ENCODE measurements around the gene SPP1. TPM values are rescaled to one million over a fixed set of nuclear protein-coding genes. Genes with fewer than 3 reads are reported as not detected.
"Not testable (repeated sequence)": the region's sequence is repeated elsewhere in the genome, so short reads cannot be mapped to it uniquely, and the experiment has no call there.

Gene SPP1
- total RNA-seq: 1 to 10 TPM in 1 of 2 donors, under 1 TPM in 1; 0.21 to 7.3 TPM

DNA sequence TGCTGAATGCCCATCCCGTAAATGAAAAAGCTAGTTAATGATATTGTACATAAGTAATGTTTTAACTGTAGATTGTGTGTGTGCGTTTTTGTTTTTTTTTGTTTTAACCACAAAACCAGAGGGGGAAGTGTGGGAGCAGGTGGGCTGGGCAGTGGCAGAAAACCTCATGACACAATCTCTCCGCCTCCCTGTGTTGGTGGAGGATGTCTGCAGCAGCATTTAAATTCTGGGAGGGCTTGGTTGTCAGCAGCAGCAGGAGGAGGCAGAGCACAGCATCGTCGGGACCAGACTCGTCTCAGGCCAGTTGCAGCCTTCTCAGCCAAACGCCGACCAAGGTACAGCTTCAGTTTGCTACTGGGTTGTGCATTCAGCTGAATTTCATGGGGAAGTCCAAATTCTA is at the start of gene SPP1:
TSS of gene SPP1 (plus strand) at position 249 of the 400 bp plus-strand sequence. CDS start 1,182 bp downstream, outside the sequence.
- H3K36me3 Mint-ChIP-seq (ENCODE audit: low read depth): no peaks in the 10 kb centered on the region
- peak; percentile 34 for ATAC-seq (replicated peaks)
- no peaks in the 10 kb centered on the region for H3K9me3 Mint-ChIP-seq
- H3K27ac Mint-ChIP-seq: no peak within 1 kb of the TSS
- H3K27me3 Mint-ChIP-seq: peaks cover 39% of the 10 kb centered on the region
- H3K4me1 Mint-ChIP-seq: peaks cover 6% of the 10 kb centered on the region
- H3K4me3 Mint-ChIP-seq: peak within 1 kb of the TSS; percentile 27

DNA sequence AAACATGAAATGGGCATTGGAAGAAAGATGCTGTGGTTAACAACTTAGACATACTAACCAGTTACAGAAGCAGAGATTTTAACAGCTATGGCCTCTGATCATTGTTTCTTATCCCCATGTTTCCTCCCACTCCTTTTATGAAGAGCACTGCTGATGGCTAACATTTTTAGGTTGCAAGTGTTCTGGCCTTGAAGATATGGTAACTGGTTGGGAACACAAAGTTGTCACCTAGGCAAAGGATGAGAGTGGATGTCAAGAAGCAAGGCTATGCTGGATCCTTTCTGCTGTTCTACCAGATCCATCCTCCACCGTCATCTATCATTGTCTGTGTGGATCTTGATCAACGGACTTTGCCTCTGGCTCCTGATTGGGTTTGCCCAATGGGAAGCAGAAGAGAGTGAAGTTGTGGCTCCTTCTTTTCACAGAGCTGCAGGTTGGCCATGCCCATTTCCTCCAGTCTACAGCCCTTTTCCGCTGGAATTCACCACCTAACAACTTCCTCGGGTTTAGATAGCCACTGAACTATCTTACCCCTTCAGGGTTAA is 48.9 kb upstream of the SPP1 start:
- Mint-ChIP-seq H3K4me1 (no peaks in the 10 kb centered on the region), H3K4me3 (no peak overlapping the region), H3K27ac (no peak overlapping the region), H3K9me3 (peaks cover 7% of the 10 kb centered on the region), H3K27me3 (peaks cover 18% of the 10 kb centered on the region), H3K36me3 (ENCODE audit: low read depth) (no peaks in the 10 kb centered on the region)
- no peak for ATAC-seq (replicated peaks)

DNA sequence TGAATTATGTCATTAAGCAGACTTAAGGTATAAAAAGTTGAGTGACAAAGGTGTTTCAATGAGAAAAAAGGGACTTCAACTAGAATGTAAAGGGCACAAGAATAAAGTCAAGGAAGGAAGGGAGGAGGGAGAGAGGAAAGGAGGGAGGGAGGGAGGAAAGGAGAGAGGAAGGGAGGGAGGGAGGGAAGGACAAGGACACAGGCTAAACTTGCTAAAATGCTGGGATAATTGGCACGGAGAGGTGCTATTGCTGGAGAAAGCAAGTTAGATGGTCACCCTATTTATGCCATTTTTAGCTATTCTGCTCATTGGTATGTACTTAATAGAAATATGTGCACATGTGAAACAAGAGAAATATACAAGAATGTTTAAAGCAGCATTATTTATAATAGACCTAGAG is 44.9 kb upstream of the SPP1 start:
- Mint-ChIP-seq H3K4me1 (no peaks in the 10 kb centered on the region), H3K9me3 (peaks cover 8% of the 10 kb centered on the region), H3K27ac (no peak overlapping the region), H3K36me3 (ENCODE audit: low read depth) (no peaks in the 10 kb centered on the region), H3K4me3 (no peak overlapping the region), H3K27me3 (peaks cover 20% of the 10 kb centered on the region)
- no peak for ATAC-seq (replicated peaks)

DNA sequence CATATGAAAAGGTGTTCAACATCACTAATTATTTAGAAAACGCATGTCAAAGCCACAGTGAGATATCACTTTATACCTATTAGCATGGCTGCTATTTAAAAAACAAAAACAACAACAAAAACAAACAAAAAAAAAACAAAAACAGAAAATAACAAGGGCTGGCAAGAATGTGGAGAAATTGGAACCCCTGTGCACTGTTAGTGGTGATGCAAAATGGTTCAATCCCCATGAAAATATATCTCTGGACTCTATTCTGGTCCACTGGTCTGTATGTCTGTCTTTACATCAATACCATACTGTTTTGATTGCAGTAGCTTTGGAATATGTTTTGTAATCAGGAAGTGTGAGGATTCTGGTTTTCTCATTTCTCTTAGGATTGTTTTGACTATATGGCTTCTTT is 43.6 kb upstream of the SPP1 start:
- H3K9me3 Mint-ChIP-seq: peaks cover 8% of the 10 kb centered on the region
- no peak overlapping the region for H3K27ac Mint-ChIP-seq
- H3K36me3 Mint-ChIP-seq (ENCODE audit: low read depth): no peaks in the 10 kb centered on the region
- H3K4me1 Mint-ChIP-seq: no peaks in the 10 kb centered on the region
- ATAC-seq (replicated peaks): no peak
- H3K27me3 Mint-ChIP-seq: peaks cover 20% of the 10 kb centered on the region
- H3K4me3 Mint-ChIP-seq: no peak overlapping the region

DNA sequence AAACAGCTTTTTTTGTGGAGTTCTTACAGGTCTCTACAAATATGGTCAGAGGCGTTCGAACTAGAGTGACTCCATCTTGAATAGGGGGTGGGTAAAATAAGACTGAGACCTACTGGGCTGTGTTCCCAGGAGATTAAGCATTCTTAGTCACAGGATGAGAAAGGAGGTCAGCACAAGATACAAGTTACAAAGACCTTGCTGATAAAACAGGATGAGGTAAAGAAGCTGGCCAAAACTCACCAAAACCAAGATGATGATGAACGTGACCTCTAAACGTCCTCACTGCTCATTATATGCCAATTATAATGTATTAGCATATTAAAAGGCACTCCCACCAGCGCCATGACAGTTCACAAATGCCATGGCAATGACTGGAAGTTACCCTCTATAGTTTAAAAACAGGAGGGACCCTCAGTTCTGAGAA is 42.8 kb upstream of the SPP1 start:
- Mint-ChIP-seq H3K27ac (no peak overlapping the region), H3K9me3 (peaks cover 8% of the 10 kb centered on the region), H3K4me1 (no peaks in the 10 kb centered on the region), H3K4me3 (no peak overlapping the region), H3K27me3 (peaks cover 21% of the 10 kb centered on the region), H3K36me3 (ENCODE audit: low read depth) (no peaks in the 10 kb centered on the region)
- no peak for ATAC-seq (replicated peaks)

DNA sequence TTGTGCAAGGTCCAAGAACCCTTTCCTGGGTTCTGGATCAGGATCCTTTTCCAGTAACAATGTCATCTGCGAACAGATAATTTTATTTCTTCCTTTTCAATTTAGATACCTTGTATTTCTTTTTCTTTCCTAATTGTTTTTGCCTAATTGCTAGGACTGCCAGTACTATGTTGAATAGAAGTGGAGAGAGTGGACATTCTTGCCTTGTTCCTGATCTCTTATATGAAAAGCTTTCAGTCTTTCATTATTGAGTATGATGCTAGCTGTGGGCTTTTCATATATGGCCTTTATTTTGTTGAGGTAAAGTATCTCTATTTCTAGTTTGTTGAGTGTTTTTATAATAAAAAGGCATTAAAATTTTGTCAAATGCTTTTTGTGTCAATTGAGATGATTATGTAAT is 42.2 kb upstream of the SPP1 start:
- H3K4me1 Mint-ChIP-seq: no peaks in the 10 kb centered on the region
- no peaks in the 10 kb centered on the region for H3K36me3 Mint-ChIP-seq (ENCODE audit: low read depth)
- peaks cover 8% of the 10 kb centered on the region for H3K9me3 Mint-ChIP-seq
- H3K4me3 Mint-ChIP-seq: no peak overlapping the region
- H3K27me3 Mint-ChIP-seq: peaks cover 24% of the 10 kb centered on the region
- H3K27ac Mint-ChIP-seq: no peak overlapping the region
- ATAC-seq (replicated peaks): no peak

DNA sequence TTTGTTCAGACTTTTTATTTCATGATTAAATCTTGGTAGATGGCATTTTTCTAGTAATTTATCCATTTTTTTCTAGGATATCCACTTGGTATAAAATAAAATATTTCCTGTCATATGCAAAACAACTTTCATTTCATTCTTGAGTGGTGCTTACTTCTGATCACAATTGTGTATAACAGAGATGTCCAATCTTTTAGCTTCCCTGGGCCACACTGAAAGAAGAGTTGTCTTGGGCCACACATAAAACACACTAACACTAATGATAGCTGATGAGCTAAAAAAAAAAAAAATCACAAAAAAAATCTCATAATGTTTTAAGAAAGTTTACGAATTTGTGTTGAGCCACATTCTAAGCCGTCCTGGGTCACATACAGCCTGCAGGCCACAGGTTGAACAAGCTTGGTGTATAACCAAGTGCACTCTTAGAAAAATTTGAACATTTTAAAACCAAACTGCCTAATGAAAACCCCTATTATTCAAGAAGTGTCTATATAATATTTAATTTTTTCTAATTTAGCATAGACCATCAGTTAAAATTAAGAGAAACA is 41.3 kb upstream of the SPP1 start:
- no peak overlapping the region for H3K4me3 Mint-ChIP-seq
- peaks cover 20% of the 10 kb centered on the region for H3K27me3 Mint-ChIP-seq
- H3K4me1 Mint-ChIP-seq: no peaks in the 10 kb centered on the region
- ATAC-seq (replicated peaks): no peak
- H3K36me3 Mint-ChIP-seq (ENCODE audit: low read depth): no peaks in the 10 kb centered on the region
- no peak overlapping the region for H3K27ac Mint-ChIP-seq
- H3K9me3 Mint-ChIP-seq: peaks cover 8% of the 10 kb centered on the region

DNA sequence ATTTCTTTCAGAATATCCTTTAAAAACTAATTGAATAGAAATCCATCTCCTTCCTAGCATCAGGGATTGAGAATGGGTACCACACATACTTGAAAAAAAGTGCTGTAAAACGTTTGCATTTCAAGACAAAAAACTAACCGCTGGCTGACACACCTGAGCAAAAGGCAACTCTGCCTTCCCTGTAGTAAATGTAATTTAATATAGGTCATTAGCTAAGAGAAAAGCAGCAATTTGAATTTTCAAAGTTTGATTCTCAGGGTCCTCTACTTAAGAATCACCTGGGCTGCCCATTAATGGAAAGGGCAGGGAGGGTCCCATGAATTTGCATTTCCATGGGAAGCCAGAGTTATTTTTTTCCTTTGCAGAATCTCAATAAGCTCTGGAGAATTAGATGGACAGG is 40.5 kb upstream of the SPP1 start:
- Mint-ChIP-seq H3K4me3 (no peak overlapping the region), H3K4me1 (no peaks in the 10 kb centered on the region), H3K27ac (no peak overlapping the region), H3K36me3 (ENCODE audit: low read depth) (no peaks in the 10 kb centered on the region), H3K27me3 (peaks cover 20% of the 10 kb centered on the region), H3K9me3 (peaks cover 8% of the 10 kb centered on the region)
- no peak for ATAC-seq (replicated peaks)

DNA sequence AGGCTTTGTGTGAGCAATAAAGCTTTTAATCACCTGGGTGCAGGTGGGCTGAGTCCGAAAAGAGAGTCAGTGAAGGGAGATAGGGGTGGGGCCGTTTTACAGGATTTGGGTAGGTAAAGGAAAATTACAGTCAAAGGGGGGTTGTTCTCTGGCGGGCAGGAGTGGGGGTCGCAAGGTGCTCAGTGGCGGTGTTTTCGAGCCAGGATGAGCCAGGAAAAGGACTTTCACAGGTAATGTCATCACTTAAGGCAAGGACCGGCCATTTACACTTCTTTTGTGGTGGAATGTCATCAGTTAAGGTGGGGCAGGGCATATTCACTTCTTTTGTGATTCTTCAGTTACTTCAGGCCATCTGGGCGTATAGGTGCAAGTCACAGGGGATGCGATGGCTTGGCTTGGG is 39.6 kb upstream of the SPP1 start:
- not testable (repeated sequence) for H3K9me3 Mint-ChIP-seq; ATAC-seq (replicated peaks); H3K36me3 Mint-ChIP-seq (ENCODE audit: low read depth); H3K4me1 Mint-ChIP-seq; H3K4me3 Mint-ChIP-seq; H3K27ac Mint-ChIP-seq
- H3K27me3 Mint-ChIP-seq: peaks cover 14% of the 10 kb centered on the region

DNA sequence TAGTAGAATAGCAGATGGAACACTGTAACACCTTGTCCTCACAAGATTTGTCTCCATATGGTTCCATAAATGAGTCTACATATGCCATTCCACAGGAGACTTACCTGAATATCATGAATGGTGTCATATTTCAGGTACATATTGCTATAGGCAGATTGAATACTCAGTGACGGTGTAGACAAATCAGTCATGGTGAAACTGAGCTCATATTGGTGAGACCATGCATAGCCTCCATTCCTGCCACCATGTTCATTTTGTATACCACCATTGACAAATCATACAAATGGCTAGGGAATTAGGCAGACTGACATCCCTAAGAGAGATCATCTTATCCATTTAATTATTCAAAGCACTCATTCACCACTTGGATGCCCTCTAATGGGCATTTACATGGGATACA is 38.0 kb upstream of the SPP1 start:
- H3K27ac Mint-ChIP-seq: no peak overlapping the region
- ATAC-seq (replicated peaks): no peak
- no peaks in the 10 kb centered on the region for H3K9me3 Mint-ChIP-seq
- H3K4me3 Mint-ChIP-seq: no peak overlapping the region
- no peaks in the 10 kb centered on the region for H3K36me3 Mint-ChIP-seq (ENCODE audit: low read depth)
- no peaks in the 10 kb centered on the region for H3K4me1 Mint-ChIP-seq
- peaks cover 7% of the 10 kb centered on the region for H3K27me3 Mint-ChIP-seq

DNA sequence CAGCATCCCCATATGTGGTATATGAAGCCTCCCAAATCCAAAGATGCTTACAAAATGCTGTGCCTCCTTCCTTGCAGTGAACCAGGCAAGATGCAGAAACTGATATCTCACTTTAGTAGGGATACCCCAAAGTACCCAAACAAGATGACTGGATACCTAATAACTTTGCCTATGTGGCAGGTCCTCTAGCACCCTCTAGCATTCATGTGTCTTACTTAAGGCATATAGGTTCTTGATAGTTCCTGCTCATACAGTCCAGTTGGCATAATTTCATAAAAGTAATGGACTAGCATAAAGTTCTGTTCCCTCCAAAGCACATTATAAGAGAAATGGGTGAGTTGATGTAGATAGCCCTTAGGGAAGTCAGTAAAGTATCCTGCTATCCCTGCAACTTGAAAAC is 36.8 kb upstream of the SPP1 start:
- ATAC-seq (replicated peaks): no peak
- Mint-ChIP-seq H3K9me3 (no peaks in the 10 kb centered on the region), H3K27ac (no peak overlapping the region), H3K4me3 (no peak overlapping the region), H3K36me3 (ENCODE audit: low read depth) (no peaks in the 10 kb centered on the region), H3K27me3 (peaks cover 7% of the 10 kb centered on the region), H3K4me1 (no peaks in the 10 kb centered on the region)

DNA sequence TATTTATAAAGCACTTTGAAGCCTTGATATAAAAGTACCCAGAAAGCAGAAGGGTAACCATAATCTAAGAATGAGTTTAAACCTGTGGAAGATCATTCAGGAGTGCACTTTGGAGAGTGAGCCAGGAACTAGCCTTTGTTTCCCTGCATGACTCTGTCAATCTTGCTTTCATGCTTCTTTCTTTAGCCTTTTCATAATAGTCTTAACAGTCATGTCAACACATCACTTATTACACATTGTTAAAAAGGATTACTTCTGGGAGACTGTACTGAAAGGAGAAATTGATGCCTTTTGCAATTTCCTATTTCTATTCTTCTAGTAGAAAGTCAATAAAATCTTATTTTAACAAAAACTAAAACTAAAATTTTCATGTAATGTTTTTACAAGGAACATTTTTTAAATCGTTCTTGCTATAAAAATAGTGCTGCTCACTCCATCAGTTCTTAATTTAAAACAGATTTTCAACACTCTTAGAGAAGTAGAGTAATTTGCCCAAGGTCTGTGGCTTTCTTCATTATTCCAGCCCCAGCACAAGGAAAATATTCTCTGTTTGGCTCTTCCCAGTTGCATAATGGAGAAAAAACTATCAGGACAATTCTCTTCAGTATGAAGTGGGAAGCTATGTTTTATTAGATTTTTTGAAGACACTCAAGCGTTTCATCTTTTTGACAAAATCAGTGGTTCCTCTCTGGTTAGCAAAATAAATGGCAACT is 35.4 kb upstream of the SPP1 start:
- Mint-ChIP-seq H3K27me3 (peaks cover 7% of the 10 kb centered on the region), H3K9me3 (no peaks in the 10 kb centered on the region), H3K4me1 (no peaks in the 10 kb centered on the region), H3K36me3 (ENCODE audit: low read depth) (no peaks in the 10 kb centered on the region), H3K27ac (no peak overlapping the region), H3K4me3 (no peak overlapping the region)
- no peak for ATAC-seq (replicated peaks)

DNA sequence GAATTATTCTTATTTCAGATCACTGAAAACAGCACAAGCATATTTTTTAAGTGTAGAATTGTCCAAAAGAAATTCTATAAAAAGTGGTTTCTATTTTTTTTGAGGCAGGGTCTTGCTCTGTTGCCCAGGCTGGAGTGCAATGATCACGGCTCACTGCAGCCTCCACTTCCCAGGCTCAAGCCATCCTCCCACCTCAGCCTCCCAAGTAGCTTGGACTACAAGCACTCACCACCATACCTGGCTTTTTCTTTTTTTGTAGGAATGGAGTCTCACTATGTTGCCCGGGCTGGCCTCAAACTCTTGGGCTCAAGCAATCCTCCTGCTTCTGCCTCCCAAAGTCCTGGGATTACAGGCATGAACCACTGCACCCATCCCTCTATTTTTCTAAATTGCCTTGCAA is 34.7 kb upstream of the SPP1 start:
- not testable (repeated sequence) for H3K27me3 Mint-ChIP-seq; H3K36me3 Mint-ChIP-seq (ENCODE audit: low read depth); H3K4me1 Mint-ChIP-seq; ATAC-seq (replicated peaks); H3K27ac Mint-ChIP-seq; H3K9me3 Mint-ChIP-seq; H3K4me3 Mint-ChIP-seq

DNA sequence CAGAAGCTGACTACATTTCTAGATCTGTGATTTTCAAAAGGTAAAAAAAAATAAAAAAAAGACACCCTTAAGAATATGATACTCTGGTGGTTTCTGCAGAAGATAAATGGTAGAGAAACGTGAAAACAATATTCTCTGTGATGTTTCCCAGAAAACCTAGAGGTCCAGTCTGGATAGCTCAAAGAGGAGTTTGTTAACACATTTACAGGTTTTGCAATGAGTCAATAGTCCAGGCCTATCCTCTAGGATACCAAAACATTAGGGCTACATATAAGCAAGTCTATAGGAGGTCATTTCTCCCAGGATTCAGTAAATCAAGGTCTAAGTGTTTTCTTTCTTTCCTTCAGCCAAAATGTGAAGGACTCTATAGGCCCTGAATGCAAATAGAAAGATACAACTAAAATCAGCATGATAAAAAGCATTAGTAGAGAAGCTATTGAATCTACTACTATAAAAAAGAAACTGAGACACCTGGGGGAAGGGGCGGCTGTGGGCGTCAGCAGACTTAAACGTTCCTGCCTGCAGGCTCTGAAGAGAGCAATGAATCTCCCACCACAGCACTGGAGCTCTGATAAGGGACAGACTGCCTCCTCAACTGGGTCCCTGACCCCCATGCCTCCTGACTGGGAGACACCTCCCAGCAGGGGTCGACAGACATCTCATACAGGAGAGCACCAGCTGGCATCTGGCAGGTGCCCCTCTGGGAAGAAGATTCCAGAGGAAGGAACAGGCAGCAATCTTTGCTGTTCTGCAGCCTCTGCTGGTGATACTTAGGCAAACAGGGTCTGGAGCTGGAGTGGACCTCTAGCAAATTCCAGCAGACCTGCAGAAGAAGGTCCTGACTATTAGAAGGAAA is 33.7 kb upstream of the SPP1 start:
- H3K36me3 Mint-ChIP-seq (ENCODE audit: low read depth): no peaks in the 10 kb centered on the region
- ATAC-seq (replicated peaks): no peak
- H3K9me3 Mint-ChIP-seq: no peaks in the 10 kb centered on the region
- peaks cover 7% of the 10 kb centered on the region for H3K27me3 Mint-ChIP-seq
- H3K27ac Mint-ChIP-seq: no peak overlapping the region
- no peaks in the 10 kb centered on the region for H3K4me1 Mint-ChIP-seq
- H3K4me3 Mint-ChIP-seq: no peak overlapping the region
